NCI-H748 (cell line): Measurements from ENCODE around the gene EPB41L1.

Experiments
- DNase-seq: peaks from one replicate; lab custom pipeline; 2025; ENCODE audit not compliant: unreplicated experiment; lab: John Stamatoyannopoulos, UW

Gene EPB41L1

DNA sequence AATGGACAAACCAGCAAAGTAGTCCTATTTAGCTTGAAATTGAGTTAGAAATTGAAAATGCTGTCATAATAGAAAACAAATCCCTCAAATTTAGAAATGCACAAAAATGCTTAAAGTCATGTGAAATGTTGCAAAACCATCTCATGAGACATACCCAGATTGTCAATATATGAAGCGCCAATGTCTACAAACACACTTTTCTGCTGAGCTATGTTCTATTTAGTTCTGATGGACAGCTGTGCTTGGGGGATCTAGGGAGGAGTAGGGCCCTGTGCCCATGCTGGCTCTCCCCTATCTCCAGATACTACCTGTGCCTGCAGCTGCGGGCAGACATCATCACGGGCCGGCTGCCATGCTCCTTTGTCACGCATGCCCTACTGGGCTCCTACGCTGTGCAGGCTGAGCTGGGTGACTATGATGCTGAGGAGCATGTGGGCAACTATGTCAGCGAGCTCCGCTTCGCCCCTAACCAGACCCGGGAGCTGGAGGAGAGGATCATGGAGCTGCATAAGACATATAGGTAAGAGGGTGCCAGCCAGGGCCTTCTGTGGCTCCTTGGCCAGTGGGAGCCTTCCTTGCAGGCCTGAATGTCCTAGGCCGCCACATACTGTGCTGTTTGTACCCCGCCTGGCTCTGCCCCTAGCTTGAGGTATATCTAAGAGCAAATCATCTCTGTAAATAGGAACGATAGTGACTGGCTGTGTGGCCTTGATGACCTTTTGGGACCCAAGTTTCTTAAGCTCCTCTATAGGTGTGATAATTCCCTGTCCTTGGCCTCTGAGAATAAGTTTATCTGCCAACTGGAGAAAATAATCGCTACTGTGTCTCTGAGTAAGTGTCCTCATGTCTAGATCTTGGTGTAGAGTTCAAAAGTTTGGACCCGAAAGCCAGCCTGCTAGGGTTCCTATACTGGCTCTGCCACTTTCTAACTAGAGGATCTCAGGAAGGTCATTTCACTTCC lies 30.6 kb downstream of the EPB41L1 start:
- no peak for DNase-seq

DNA sequence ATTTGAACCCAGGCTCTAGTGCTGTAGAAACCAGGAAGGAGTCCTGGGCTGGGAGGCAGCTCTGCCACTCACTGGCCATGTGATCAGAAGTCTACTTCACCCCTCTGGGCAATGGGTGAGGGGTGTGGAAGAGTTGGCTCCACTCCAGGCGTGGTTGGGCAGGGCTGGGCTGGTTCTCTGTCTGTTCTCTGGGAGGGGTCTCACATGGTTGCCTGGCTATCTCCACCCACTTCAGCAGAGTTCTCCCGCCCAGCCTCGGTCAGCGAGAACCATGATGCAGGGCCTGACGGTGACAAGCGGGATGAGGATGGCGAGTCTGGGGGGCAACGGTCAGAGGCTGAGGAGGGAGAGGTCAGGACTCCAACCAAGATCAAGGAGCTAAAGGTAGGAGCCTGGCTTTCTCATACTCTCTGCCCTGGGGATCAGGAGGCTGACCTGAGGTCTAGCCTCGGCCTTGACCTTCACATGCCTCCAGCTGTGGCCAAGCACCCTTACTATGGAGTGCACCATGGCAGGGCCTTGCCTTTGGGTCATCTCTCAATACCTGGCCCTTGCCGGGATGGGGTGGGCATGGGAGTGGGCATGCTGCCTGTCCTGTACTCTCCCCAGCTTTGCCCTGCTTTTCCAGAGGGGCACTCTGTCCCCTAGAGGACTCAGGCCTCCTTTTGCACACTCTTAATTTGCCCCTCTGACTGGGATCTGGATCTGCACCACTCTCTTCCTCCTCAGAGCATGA lies 39.6 kb downstream of the EPB41L1 start:
- DNase-seq: no peak

DNA sequence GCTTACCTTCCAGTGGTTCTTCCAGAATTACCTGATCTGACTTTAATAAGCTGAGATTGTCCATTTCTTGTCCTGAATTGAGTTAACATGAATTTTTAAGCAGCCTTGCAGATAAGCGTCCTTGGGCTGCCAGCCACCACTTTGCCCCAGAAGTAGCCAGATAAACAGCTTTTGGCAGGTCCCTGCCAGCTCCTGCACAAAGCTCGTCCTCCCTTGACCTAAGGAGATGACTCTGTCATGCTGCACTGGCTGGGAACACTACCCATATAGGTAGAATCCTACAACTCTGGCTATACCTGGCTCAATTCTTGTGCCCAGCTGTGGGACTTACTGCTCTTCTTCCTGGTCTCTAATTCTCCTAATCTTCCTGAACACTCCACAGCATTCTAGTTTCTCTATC lies 42.1 kb downstream of the EPB41L1 start:
- no peak for DNase-seq

DNA sequence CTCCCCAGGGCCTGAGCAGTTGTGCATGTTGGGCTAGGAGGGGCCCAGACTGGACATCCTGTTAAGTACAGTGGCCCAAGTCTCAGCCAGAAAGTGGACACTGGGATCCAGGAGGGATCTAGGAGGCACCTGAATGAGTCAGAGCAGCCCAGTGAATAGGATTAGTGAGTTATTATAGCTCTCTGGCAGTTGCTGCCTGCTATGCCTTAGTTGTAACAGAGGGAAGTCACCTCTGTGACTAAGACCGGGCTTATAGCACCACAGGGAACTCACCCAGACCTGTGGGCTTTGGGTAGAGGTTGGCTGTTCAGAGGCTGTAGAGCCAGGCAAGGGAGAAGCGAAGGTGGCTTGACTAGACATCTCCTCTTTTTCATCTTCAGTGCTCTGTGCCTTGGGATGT lies 42.7 kb downstream of the EPB41L1 start:
- no peak for DNase-seq

DNA sequence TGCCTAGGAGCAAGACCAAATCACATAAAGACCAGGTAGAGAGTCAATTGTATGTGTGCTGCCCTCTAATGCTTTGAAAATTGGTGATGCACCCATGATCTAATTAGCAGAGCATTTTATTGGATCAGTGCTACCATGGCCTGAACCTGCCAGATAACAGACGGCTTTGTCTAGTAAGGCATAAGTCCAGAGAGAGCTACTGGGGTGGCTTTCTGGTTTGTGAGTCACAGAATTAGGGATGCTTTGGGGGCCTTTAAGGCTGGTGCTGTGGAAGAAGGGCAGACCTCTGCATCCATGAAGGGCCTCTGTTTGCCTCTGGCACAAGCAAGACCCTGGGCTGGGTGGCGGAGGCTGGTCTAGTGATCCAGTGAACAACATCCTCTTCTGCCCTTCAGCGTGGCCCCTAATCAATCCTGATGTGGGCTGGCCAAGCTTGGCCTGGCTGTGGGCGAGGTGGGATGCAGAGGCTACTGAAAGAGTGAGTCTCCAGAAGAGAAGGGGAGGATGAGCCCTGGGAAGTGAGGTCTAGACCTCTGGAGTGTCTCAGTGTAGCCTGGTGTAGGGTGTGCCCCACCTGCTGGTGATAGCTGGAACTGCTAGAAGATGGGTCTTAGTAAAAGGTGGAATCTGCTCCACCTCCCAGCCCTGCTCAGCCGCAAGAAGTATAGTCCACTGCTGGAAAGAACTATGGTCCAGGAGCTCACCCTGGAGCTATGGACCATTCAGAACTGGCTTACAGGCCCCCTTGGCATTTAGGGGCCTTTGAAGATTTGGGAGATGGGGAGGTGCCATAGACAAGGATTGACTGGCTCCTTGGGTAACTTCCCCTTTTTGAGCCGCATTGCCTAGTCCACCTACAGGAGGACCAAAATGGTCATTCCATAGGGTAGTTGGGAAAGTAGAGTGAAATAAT lies 45.1 kb downstream of the EPB41L1 start:
- DNase-seq: peak; percentile 73

DNA sequence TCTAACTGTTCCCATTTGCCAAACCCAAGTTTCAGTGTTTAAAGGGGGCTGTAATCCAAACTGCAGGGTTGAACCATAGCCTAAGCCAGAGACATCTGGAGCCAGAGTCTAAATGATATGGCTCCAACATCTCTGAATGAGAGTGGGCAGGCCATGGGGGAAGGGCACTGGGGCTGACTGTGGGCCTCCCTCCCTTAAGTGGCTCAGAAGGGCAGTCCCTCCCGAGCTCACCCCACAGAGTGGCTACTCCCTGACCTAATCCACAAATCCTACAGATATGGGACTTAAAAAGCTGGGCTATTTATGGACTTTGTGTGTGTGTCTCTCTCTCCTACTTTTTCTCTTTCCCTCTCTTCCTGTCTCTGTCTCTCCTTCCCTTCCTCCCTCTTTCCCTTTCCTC lies 45.9 kb downstream of the EPB41L1 start:
- no peak for DNase-seq

DNA sequence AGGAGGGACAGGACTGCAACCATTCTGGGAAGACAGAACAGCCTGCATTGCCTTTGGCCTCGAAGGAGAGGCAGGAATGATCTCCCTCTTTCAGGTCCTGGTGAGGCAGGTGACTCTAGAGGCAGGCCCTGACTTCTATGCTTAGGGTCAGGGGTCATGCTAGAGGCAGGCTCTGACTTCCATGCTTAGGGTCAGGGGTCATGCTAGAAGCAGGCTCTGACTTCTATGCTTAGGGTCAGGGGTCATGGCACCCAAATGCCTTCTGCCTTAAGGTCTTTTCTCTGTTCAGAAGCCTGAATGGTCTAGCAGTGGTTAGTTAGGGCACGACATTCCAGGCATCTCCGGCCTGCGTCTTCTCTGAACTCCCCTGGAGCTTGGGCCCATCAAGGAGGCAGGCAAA lies 46.7 kb downstream of the EPB41L1 start:
- DNase-seq: no peak

DNA sequence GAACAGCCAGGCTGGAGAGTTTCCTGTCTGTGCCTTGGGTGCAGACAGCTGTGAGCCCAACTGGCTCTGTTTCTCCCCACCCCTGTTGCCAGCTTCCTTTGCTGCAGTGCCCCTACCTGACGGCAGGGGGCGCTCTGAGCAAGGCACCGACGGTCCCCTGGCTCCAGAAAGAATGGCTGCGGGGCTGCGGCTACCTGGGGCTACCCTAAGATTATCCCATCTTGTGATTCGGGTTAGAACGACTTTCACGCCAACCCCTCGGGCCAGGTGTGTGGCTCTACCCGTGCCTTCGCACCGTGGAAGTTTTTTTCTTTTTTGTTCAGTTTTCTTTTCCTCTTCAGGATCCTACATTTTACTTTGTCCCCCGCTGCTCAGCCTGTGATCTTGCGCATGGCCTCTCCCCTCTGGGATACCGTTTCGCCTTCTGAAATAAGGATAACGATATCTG lies 48.4 kb downstream of the EPB41L1 start:
- peak; percentile 56 for DNase-seq

DNA sequence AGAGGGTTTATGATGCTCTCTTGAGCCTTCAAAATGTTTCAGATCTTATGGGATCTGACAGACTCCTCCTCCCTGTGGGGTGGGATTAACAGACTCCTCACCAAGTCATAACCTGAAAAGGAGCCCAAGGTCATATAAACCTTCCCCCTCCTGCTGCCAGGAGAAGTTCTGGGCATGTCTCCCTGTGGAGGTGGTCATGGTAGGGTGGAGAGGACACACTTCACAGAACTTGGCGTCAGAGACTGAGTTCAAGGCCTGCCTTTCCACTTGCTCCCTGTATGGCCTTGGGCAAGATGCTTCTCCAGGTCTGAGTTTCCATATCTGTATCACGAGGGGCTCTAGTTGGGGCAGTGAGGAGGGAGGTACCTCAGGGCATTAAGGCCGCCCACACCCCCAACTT lies 49.3 kb downstream of the EPB41L1 start:
- DNase-seq: no peak

DNA sequence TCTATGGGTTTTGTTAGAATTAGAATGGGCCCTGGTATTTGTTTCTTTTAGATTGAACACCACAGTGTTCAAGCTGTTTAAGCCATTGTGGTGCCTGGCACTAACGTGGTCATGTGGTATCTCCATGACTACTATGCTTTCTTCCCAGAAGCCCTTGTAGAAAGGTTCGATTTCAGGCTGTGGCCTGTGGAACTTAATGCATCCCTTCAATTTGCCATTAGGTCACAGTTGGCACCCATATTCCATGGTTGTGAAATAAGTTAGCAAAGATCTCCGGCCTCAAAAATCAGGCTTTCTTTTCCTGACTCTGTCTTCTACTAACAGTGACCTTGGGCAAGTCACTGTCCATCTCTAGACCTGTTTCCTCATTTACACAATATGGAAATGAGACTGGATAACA lies 50.5 kb downstream of the EPB41L1 start:
- no peak for DNase-seq

DNA sequence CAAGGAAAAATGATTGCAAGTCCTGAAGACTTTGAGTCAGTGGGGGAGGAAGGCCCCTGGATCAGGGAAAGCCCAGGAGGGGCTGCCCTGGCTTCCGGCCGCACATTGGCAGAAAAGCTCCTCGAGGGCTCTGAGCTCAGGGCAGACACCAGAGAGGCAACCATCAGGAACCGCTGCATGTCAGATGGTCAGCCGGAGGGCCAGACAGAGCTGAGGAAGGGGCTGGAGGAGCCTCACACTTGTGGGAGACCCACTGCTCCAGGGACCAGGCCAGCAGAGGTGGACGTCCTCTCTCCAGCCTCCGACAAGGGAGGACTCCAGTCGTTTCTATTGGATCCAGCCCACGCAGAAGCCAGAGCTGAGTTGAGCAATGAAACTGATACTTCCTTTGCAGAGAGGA lies 51.5 kb downstream of the EPB41L1 start:
- DNase-seq: no peak

DNA sequence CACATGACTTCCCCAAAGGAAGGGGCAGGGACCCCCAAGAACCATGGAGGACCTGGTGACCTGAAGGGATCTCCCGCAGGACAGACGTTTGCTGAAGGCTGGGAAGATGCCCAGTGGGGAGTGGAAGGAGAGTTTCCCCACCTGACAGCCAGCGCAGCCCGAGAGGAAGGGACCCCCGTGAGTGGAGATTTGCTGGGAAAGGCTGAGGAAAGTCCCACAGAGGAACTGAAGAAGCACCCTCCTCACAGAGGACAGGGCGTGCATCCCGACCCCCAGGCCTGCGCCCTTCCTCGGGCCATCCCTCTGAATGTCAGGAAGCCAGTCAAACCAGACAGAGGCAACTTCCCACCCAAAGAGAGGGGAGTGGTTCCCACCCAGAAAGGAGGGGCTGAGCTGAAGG lies 52.1 kb downstream of the EPB41L1 start:
- no peak for DNase-seq

DNA sequence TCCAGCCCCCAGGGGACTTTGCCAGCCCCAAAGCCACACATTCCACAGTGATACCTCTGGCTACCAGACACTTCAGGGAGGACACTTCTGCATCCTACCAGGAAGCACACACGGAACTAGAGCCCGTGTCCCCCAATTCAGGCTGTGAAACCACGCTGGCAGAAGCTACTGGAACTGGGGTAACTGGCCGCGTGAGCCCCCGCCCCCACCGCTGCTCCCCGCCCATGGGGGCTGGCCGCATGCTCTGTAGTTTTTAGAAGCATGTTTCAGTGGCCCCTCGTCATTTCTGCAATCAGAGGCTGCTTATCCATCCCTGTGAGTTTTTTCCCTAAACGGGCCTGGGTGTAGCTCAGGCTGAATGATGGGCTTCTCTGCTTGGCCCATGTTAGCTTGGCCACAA lies 53.1 kb downstream of the EPB41L1 start:
- DNase-seq: no peak

DNA sequence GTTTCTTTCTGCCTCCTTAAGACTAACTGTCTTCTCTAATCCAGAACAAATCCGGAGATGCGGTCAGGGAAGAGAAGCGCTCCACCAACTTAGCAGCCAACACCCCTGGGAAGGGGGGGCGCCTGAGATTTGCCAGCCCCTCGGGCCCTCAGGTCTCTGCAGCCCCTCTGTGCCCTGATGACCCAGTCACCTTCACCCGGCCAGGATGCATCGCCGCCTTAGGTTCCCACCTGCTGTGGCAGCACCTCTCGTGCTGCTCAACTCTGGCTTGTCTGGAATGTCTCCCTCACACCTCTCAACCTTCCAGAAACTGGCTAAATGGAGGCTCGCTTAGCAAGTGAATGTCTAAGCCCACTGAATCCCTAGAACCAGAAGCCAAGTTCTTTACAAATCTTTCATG lies 53.7 kb downstream of the EPB41L1 start:
- no peak for DNase-seq

DNA sequence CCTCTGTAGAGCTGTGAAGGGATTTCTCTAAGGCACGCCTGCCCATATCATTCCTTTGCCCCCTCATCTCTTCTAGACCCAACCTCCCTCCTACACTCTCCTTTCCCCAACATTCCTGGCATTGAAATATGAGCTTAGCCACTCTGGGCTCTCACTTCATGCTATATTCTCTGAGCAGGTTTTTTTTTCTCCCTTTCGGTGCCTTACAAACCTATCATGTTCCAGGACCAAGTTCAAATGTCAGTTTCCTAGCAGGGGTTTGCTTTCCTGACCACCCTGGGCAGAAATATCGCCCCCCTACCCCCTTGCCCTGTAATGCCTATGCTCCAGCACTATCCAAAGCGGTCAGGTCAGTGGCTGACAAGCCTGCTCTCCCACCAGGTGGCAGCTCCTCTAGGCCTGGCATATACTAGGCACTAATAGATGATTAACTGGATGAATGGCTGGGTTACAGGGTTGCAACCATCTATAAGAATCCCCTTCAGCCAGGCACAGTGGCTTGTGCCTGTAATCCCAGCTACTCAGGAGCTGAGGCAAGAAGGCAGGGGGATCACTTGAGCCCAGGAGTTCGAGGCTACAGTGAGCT lies 56.0 kb downstream of the EPB41L1 start:
- DNase-seq: no peak

DNA sequence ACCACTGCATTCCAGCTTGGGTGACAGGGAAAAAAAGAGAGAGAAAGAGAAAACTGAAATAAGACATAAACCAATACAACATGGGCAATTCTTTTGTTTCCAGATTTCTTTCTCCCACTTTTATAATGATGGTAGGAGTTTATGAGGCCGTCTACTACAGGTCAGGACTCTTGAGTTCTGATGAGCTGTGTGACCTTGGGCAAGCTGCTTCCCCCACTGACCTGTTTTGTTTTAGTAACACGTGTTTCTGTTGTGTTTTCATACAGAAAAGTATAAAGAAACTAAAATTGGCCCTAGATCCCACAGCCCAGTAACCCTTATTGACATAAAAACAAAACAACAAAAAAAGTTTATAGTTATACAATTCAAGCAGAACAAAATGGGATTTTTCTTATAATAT lies 58.8 kb downstream of the EPB41L1 start:
- DNase-seq: no peak

DNA sequence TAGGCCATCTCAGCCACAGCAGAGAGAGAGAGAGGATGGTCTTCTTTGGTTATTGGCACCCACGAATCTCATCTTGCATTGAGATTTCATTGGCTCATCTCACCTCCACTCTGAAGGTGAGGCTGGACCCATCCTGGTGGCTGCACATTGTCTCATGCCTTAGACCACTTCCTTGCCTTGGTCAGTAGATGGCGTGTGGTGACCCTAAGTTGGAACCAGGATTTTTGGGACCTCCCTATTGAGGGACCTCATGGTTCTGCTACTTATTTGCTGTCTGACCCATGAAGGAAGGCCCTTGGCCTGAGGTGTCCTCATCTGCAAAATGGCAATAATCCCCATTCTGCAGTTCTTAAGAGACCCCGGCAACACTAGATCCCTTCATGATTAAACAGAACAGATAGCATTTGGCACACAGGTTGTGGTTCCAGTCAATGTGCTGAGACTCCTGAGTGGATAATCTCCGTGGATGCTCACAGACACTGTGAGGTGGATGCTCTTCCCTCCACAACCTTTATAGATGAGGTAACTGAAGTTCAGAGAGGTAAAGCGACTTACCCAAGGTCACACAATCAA lies 60.2 kb downstream of the EPB41L1 start:
- peak; percentile 36 for DNase-seq

DNA sequence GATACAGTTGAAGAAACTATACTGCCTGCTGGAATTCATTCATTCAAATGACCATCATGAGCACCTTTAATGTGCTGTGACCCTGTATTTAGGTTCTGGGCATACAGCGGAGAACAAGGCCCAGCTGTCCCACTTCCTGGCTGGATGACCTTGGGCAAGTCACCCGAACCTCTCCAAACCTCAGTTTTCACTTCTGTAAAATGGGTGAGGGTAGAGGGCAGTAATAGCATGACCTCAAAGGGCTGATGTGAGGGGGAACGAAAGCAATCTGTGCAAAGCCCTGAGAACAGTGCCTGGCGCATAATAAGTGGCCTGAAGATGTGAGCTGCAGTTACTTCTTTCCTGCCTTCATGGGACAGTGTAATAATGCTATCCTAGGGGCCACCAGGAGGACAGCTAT lies 61.2 kb downstream of the EPB41L1 start:
- no peak for DNase-seq

DNA sequence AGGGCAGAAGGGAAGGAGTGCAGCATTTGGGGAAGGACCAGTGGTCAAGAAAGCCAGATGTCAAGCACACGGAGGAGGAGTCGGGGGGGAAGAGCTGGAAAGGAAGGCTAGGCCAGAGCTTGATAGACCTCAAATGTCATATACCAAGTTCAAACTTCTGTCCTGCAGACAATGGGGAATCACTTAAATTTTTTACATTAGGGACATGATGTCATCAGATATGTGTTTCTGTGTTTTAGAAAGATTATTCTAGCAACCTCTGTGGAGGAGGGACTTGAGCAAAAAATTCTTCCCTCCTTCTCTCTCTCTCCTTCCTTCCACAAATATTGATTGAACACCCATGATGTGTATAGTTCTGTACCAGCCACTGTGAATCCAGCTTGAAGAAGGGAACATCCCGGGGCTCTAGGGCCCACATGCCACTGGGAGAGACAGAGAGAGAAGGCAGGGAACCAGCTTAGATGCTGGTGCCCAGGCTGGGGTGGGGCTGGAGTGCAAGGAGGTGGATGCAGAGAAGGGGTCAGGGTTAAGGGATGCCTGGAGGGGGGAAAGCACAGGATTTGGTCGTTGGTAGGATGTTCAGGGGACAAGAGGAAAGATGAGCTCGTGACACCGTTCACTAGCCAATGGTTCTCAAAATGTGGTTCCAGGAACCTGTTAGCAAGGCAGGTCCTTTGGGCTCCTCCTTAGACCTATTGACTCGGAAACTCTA lies 61.9 kb downstream of the EPB41L1 start:
- DNase-seq: no peak

DNA sequence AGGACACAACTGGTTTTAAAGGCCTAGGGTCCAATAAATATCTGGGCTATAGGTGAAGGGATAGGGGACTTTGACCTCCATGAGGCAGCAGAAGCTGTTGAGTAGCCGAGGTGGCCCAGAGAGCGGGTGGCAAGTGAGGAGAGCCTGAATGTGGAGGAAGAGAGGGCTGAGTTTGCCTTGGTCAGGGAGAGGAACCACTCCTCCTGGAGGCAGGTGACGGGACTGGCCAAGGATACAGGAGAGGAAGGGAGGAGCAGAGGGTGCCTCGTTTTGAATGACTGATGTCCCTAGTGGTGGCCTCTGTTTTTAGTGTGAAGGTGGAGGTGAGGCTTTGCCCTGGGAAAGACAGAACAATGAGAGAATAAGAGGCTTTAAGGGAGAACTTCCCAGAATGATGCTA lies 62.7 kb downstream of the EPB41L1 start:
- DNase-seq: no peak
